Measurements from ENCODE around the gene YIF1A.
"Not testable (repeated sequence)": the region's sequence is repeated elsewhere in the genome, so short reads cannot be mapped to it uniquely, and the experiment has no call there.

The YIF1A gene

GRCh38 chr11:66328302-66329144 lies 39.6 kb upstream of the YIF1A start:
- Mint-ChIP-seq H3K36me3 (no peaks in the 10 kb centered on the region), H3K9me3 (no peaks in the 10 kb centered on the region), H3K4me3 (peak overlapping the region; percentile 38), H3K27ac (peak overlapping the region; percentile 68), H3K4me1 (peaks cover 43% of the 10 kb centered on the region)
- peak; percentile 80 to 90 for DNase-seq (ENCODE audit: low spot score in 2 of 2)
- peak; percentile 87 for ATAC-seq

- H3K27ac Mint-ChIP-seq: peak overlapping the region; percentile 68
- ATAC-seq (peak; percentile 61), DNase-seq (ENCODE audit: low spot score in 2 of 2) (no peak)
- H3K4me3 Mint-ChIP-seq: peak overlapping the region; percentile 38
- H3K36me3 Mint-ChIP-seq: no peaks in the 10 kb centered on the region
- H3K9me3 Mint-ChIP-seq: no peaks in the 10 kb centered on the region
- H3K4me1 Mint-ChIP-seq: peaks cover 48% of the 10 kb centered on the region
Measured at GRCh38 chr11:66328031-66328301, 39.0 kb upstream of the YIF1A start.

GRCh38 chr11:66327171-66328030 lies 38.5 kb upstream of the YIF1A start:
- DNase-seq (ENCODE audit: low spot score in 2 of 2): no peak
- peaks cover 54% of the 10 kb centered on the region for H3K4me1 Mint-ChIP-seq
- ATAC-seq: no peak
- no peaks in the 10 kb centered on the region for H3K36me3 Mint-ChIP-seq
- peak overlapping the region; percentile 58 for H3K27ac Mint-ChIP-seq
- no peaks in the 10 kb centered on the region for H3K9me3 Mint-ChIP-seq
- H3K4me3 Mint-ChIP-seq: peak overlapping the region; percentile 13

- H3K36me3 Mint-ChIP-seq: no peaks in the 10 kb centered on the region
- ATAC-seq (peak; percentile 3), DNase-seq (ENCODE audit: low spot score in 2 of 2) (peak in 1 of 2 donors; percentile 59)
- H3K4me1 Mint-ChIP-seq: peaks cover 58% of the 10 kb centered on the region
- peak overlapping the region; percentile 86 for H3K27ac Mint-ChIP-seq
- peak overlapping the region; percentile 19 for H3K4me3 Mint-ChIP-seq
- H3K9me3 Mint-ChIP-seq: no peaks in the 10 kb centered on the region
Measured at GRCh38 chr11:66326261-66327111, 37.5 kb upstream of the YIF1A start.

GRCh38 chr11:66325263-66325671 lies 36.3 kb upstream of the YIF1A start:
- H3K27ac Mint-ChIP-seq: peak overlapping the region; percentile 86
- H3K36me3 Mint-ChIP-seq: no peaks in the 10 kb centered on the region
- no peaks in the 10 kb centered on the region for H3K9me3 Mint-ChIP-seq
- H3K4me3 Mint-ChIP-seq: no peak overlapping the region
- DNase-seq (ENCODE audit: low spot score in 2 of 2) (no peak), ATAC-seq (no peak)
- H3K4me1 Mint-ChIP-seq: peaks cover 58% of the 10 kb centered on the region

- Mint-ChIP-seq H3K4me3 (no peak overlapping the region), H3K27ac (peak overlapping the region; percentile 37), H3K36me3 (no peaks in the 10 kb centered on the region), H3K4me1 (peaks cover 58% of the 10 kb centered on the region), H3K9me3 (no peaks in the 10 kb centered on the region)
- ATAC-seq (no peak), DNase-seq (ENCODE audit: low spot score in 2 of 2) (no peak)
Measured at GRCh38 chr11:66324664-66325063, 35.7 kb upstream of the YIF1A start.

GRCh38 chr11:66323684-66324083 lies 34.7 kb upstream of the YIF1A start:
- DNase-seq (ENCODE audit: low spot score in 2 of 2) (no peak), ATAC-seq (no peak)
- Mint-ChIP-seq H3K36me3 (no peaks in the 10 kb centered on the region), H3K9me3 (no peaks in the 10 kb centered on the region), H3K4me1 (peaks cover 64% of the 10 kb centered on the region), H3K27ac (no peak overlapping the region), H3K4me3 (no peak overlapping the region)

- Mint-ChIP-seq H3K4me1 (peaks cover 64% of the 10 kb centered on the region), H3K9me3 (no peaks in the 10 kb centered on the region), H3K4me3 (no peak overlapping the region), H3K27ac (no peak overlapping the region), H3K36me3 (no peaks in the 10 kb centered on the region)
- no peak for DNase-seq (ENCODE audit: low spot score in 2 of 2)
- ATAC-seq: no peak
Measured at GRCh38 chr11:66322732-66323427, 33.9 kb upstream of the YIF1A start.

- Mint-ChIP-seq H3K36me3 (no peaks in the 10 kb centered on the region), H3K4me1 (peaks cover 62% of the 10 kb centered on the region), H3K27ac (no peak overlapping the region), H3K4me3 (no peak overlapping the region), H3K9me3 (no peaks in the 10 kb centered on the region)
- ATAC-seq (no peak), DNase-seq (ENCODE audit: low spot score in 2 of 2) (no peak)
Measured at GRCh38 chr11:66321606-66322005, 32.7 kb upstream of the YIF1A start.

GRCh38 chr11:66320748-66321147 lies 31.8 kb upstream of the YIF1A start:
- peaks cover 57% of the 10 kb centered on the region for H3K4me1 Mint-ChIP-seq
- H3K9me3 Mint-ChIP-seq; H3K36me3 Mint-ChIP-seq; ATAC-seq; H3K4me3 Mint-ChIP-seq; H3K27ac Mint-ChIP-seq; DNase-seq (ENCODE audit: low spot score in 2 of 2): not testable (repeated sequence)

GRCh38 chr11:66320289-66320688 lies 31.3 kb upstream of the YIF1A start:
- not testable (repeated sequence) for H3K9me3 Mint-ChIP-seq; ATAC-seq; H3K36me3 Mint-ChIP-seq; DNase-seq (ENCODE audit: low spot score in 2 of 2); H3K4me3 Mint-ChIP-seq; H3K27ac Mint-ChIP-seq
- H3K4me1 Mint-ChIP-seq: peaks cover 59% of the 10 kb centered on the region

GRCh38 chr11:66318600-66318970 lies 29.6 kb upstream of the YIF1A start:
- no peak for DNase-seq (ENCODE audit: low spot score in 2 of 2)
- peak overlapping the region; percentile 46 for H3K4me3 Mint-ChIP-seq
- no peaks in the 10 kb centered on the region for H3K9me3 Mint-ChIP-seq
- no peak for ATAC-seq
- peaks cover 66% of the 10 kb centered on the region for H3K4me1 Mint-ChIP-seq
- peak overlapping the region; percentile 88 for H3K27ac Mint-ChIP-seq
- no peaks in the 10 kb centered on the region for H3K36me3 Mint-ChIP-seq

GRCh38 chr11:66317723-66318599 lies 29.0 kb upstream of the YIF1A start:
- H3K4me3 Mint-ChIP-seq: peak overlapping the region; percentile 46
- H3K4me1 Mint-ChIP-seq: peaks cover 60% of the 10 kb centered on the region
- H3K27ac Mint-ChIP-seq: peak overlapping the region; percentile 88
- no peaks in the 10 kb centered on the region for H3K9me3 Mint-ChIP-seq
- no peaks in the 10 kb centered on the region for H3K36me3 Mint-ChIP-seq
- DNase-seq (ENCODE audit: low spot score in 2 of 2) (peak in 1 of 2 donors; percentile 65), ATAC-seq (peak; percentile 69)

- peak overlapping the region; percentile 63 for H3K27ac Mint-ChIP-seq
- H3K4me3 Mint-ChIP-seq: peak overlapping the region; percentile 46
- peak; percentile 11 for ATAC-seq
- DNase-seq (ENCODE audit: low spot score in 2 of 2): peak in 1 of 2 donors; percentile 66
- no peaks in the 10 kb centered on the region for H3K36me3 Mint-ChIP-seq
- no peaks in the 10 kb centered on the region for H3K9me3 Mint-ChIP-seq
- H3K4me1 Mint-ChIP-seq: peaks cover 56% of the 10 kb centered on the region
Measured at GRCh38 chr11:66317322-66317722, 28.4 kb upstream of the YIF1A start.

Measured in stimulated activated effector memory CD8-positive, alpha-beta T cell treated with anti-CD3 and anti-CD28 coated beads, Interleukin-12 subunit alpha, Interleukin-12 subunit beta, amount 100 ng/mL, for 72 hours (primary cell).